GM18511 (cell line): Measurements from ENCODE around the gene TRIM40.

Source experiments
- ATAC-seq: cut with Tn5 transposase; IDR thresholded peaks from one replicate; pipeline ENCODE4 v1.9.1; 2021; ENCODE audit warnings: mild to moderate bottlenecking, moderate library complexity; ENCODE audit not compliant: unreplicated experiment

The TRIM40 gene

DNA sequence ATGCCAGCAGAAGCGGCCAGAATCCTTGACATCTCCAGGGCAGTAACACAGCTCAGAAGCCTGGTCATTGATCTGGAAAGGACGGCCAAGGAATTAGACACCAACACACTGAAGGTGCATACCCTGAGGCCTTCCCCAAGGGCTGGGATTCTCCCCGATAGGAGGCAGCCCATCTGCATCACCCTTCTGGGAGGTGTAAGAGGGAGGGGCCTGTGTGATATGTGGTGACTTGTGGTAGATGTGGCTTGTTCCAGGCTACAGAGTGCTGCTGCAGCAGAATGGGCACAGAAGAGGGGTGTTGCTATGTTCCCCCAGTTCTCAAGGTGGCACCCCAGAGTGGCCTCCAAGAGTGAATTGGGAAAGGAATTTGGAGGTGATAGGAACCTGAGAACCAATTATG is 11.2 kb downstream of the TRIM40 start:
- no peak for ATAC-seq

GRCh38 chr6:30149234-30149633 is 13.3 kb downstream of the TRIM40 start:
- no peak for ATAC-seq

- ATAC-seq, result no peak
Measured at GRCh38 chr6:30149858-30150550, 14.1 kb downstream of the TRIM40 start.

DNA sequence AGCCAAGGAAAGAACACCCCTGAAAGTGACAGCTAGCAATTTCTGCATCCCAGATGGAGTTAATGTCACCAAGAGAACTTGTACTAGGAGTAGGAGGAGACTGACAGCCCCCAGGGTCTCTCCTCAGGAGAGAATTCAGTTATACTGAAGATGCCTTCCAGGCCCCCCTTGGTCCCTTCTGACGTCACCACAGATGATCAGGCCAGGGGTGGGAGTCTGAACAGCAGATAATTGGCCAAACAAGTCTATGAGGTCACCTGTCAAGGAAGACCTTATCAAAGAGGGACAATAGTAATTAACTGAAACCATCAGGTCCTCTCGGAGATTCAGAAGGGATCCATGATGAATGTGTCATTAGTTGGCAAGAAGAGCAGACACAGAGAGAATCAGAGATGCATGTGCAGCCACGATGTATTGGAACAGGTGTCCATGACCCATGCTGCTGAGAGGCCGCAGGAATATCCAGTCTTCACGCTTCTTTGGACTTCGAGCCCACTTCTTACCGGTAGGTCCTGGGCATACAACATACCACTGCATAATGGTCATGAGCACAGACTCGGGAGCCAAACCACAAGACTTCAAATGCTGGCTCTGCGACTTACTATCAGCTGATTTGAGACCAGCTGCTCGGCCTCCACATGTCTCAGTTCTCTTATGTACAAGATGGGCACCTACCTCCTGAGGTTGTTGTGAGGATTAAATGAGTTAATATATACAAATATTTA is 14.9 kb downstream of the TRIM40 start:
- ATAC-seq, result no peak

DNA sequence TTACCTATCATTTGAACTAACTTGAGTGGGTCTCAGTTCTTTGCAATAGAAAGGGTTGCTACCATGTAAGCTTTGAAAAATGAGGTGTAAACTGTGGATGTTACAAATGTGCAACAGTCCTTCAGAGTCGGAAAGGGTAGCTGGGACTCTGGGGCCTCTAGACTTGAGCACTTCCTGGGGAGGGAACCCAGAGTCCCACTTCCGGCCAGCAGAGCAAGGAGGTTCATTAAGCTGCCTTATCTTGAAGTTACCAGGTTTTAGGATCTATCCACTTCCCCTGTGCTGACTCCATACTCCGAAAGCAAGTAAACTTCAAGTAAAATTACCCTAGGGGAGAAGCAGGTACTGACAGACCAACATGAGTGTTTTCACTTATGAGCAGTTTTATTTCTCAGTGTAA is 15.6 kb downstream of the TRIM40 start:
- ATAC-seq, result no peak

DNA sequence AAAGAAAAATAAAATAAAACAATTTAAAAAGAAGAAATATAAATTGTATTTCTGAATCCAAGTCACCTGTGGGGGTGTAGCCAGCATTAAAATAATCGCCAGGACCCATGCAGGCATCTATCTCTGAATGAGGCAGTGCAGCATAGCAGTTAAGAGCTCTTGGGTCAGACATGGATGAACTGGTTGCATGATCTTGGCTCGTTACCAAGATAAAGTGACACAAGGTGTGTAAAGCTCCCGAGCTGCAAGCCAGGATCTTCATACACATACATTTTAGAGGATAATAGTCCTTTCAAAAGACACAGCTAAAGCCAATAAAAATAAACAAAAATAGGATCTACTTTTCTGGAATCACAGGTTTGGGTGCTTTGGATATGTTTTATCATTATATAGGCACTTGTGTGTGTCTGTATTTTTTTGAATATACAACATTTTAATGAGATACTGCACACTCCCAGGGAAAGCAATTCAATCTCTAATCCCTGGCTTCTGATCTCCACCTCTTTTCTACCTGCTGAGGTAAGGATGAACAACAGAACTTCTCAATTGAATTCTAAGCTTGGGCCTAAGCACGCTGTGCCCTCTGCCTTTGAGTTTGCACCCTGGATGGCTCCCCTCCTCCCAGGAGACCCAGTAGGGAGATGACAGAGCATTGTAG is 16.2 kb downstream of the TRIM40 start:
- no peak for ATAC-seq

GRCh38 chr6:30152910-30153610 is 17.1 kb downstream of the TRIM40 start:
- no peak for ATAC-seq

DNA sequence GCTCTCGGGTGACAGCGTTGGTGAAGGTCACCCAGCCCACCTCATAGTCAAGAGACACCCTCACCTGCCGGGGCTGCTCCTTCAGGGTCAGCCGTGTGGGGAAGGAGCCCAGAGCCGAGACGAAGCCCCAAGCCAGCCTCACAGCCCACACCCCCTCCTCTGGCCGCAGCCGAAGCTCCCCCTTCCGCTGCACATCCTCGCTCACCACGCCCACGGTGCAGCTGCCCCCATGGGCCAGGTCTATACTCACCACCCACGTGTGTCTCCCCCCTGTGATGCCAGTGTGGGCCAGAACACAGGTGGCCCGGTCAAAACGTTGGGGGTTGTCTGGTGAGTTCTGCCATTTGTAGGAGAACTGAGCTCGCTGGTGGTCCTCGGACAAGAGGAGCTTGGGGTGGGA is 18.1 kb downstream of the TRIM40 start:
- ATAC-seq, result no peak

DNA sequence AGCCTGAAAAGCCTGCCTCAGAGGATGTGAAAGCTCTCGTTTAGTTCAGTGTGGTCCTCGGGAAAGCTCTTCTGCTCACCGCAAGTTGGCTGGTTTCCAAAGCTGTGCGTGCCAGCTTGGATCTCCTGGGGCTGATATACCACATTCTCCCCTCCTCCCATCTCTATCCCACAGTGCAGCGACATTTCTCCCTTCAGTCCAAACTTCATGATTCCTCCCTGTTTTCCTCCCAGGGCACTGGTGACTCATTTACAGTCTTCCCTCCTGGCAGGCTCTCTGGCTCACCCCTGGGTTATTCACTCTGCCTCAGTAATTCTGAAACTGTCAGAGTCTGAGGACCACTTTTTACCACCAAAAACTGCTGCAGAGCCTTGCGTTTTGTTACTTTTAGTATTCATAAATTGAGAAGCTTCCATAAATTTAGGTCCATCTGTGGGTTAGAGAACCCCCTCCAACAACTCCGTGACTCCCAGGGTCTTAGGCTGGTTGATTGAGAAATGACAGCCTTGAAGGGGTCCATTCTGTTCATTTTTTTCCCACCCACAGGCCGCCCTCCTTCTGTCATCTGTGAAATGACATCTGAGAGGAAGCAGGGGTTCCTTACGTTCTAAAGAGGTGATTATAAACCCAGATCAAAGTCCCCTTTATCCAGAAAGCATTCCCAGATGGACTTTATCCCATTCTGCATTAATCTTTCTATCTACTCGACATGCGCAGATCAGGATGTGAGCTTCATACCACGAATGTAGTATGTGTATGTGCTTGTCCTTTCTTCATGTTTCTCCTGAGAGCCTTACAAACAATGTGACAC is 19.0 kb downstream of the TRIM40 start:
- ATAC-seq, result no peak

- no peak for ATAC-seq
Measured at GRCh38 chr6:30155520-30156261, 19.8 kb downstream of the TRIM40 start.

DNA sequence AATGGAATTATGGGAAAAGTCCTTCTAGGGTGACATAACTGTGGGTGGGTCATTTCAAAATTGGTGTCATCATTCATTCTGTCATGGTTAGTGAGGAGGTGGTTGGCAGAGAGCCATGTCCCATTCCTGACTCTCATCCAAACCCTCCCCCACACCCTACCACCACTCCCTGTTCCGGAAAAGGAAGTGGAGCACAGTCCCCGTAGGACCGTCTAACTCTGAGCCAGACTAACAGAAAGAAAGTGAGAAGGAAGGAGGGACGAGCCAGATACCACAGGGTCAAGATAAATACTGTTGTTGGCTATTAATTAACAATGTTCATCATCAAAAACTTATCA is 20.3 kb downstream of the TRIM40 start:
- ATAC-seq, result no peak

DNA sequence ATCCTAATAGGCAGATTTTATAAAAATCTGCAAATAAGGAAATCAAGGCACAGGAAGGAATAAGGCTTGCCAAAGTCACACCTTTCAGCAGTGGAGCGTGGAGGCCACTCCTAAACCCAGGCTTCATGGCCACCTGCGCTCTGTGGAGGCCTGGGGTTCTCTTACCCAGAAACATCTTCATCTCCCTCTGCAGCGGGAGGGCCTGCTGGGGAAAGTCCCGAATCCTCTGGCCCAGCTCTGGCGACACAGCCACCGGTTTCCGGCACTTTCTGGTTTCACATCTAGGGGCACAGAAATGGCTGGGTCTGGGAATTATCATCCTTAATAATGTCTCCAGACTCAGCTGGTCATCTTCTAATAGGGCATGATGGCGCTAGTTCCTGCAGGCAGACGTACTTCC is 20.8 kb downstream of the TRIM40 start:
- no peak for ATAC-seq

GRCh38 chr6:30157581-30157980 is 21.6 kb downstream of the TRIM40 start:
- no peak for ATAC-seq

GRCh38 chr6:30157999-30158398 is 22.1 kb downstream of the TRIM40 start:
- ATAC-seq, result no peak

DNA sequence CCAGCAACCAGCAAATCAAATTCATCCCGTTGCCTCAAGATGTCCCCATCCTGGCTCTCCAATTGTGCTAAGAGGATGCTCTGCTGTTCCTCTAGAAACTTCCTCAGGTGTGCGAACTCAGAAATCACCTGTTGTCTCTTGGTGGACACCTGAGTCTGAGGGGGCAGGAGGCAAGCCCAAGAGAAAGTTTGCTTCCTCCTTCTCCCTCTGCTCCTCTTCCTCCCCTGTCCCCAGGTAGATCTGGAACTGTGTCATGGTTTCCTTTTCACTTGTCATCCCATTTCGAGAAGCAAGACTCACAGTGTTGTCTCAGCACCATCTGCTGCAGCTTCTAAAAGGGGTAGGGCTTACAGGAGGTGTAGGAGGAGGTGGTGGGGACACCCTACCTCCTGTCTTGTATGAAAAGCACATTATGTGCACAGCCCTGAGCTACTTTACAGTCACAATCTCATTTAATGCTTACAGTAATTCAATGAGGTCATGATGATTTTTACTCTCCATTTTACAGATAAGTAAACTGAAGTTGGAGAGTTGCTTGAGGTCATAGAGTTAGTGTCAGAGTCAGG is 22.6 kb downstream of the TRIM40 start:
- ATAC-seq, result no peak

DNA sequence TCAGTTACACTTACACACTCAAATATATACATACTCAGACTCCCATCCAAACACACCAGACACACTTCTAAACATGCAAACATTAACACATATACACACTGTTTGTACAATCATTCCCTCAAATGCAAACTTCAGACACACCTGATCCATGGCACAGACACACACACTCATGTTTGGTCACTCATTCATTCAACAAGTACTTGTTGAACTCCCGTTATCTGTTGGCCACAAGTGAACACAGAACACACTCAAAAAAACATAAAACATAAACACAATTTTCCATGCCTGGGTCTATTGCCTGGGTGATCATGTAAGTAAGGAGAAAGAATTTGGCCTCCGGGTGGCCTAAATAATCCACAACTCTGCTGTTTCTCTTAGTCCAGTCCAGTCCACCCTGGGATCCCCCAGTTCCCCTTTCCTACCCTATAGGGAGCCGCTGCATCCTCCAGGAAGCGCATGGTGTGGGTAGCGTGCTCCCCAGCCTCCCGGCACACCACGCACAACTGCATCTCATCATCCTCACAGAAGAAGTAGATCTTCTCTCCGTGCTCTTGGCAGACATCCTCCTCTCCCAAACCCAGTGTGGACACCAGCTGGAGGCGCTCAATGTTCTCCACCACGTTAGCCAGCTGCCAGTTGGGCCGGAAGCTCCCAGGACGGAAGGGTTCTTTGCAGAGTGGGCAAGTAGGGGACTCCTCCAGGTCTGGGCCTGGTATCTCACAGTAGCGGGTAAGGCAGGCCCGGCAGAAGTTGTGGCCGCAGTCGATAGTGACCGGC is 24.3 kb downstream of the TRIM40 start:
- no peak for ATAC-seq

DNA sequence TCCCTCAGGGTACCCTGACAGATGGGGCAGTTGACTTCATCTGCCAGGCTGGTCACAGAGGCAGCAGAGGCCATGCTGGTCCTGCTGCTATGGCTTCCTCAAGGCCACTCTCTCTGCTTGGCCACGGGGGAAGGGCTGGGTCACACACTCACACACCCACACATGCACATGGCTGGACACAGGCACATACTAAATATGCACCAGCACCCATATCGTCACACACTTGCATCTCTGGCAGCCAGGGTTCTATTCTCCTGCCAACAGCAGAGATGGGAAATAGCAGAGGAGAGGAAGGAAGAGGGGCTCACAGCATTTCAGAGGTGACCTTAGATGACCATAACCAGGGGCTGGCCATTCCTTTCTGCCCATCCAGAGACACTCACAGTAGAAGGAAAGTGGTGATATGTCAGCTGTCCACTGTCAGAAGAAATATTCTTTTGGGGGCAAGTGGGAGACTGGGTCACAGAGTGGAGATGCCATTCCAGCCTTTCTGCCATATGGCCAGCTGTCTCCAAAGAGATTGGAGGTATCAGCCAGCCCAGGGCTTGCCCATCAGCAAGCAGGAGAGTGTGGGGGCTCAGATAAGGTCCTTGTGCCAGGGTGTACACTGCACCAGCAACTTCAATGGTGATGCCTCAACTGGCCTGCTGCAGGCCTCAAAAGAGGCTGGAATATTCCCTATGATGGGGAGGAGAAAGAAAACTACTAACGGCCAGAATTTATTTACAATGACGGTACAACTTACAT is 25.0 kb downstream of the TRIM40 start, which contains the start of gene TRIM10:
Gene TRIM10, minus strand, starts transcription at position 427 of the 747 bp plus-strand sequence. Its CDS starts 353 bp downstream, at position 74.
- ATAC-seq, result no peak
